GM12878 (cell line): Measurements from ENCODE around the gene HOTAIR. TPM values are rescaled to one million over a fixed set of nuclear protein-coding genes. Genes with fewer than 3 reads are reported as not detected.

ENCODE experiments used
- ATAC-seq: fragments of 200-7000 bp; cut with Tn5 transposase; 3 replicates; pipeline ENCODE4 v1.9.1; 2020; ENCODE audit warnings: mild to moderate bottlenecking, moderate library complexity
- BruUV-seq: library from RNA; stranded (reverse); fragments of 400-500 nt; replicated peaks from 2 replicates; lab custom pipeline; 2021; lab: Mats Ljungman, UMichigan
- CTCF ChIA-PET: fragments of 300-600 bp; sonication (Branson Sonifier 250); formaldehyde crosslinking; extraction: SDS; loops from one replicate; lab custom pipeline; 2021; ENCODE audit warnings: inconsistent platforms; lab: Yijun Ruan, JAX
- POLR2A ChIA-PET: fragments of 350-600 bp; formaldehyde crosslinking; extraction: SDS; loops from one replicate; lab custom pipeline; 2021; ENCODE audit warnings: inconsistent platforms; lab: Charles Lee
- RAD21 ChIA-PET: fragments of 300-600 bp; sonication (Branson Sonifier 250); formaldehyde crosslinking; loops from one replicate; lab custom pipeline; 2023; ENCODE audit warnings: antibody characterized with exemption; ENCODE audit not compliant: unreplicated experiment; lab: Charles Lee
- SMC1A ChIA-PET: fragments of 300-600 bp; sonication (Branson Sonifier 250); formaldehyde crosslinking; loops from one replicate; lab custom pipeline; 2023; ENCODE audit not compliant: unreplicated experiment, uncharacterized antibody; lab: Charles Lee
- DNase-seq: peaks from one replicate; pipeline ENCODE4 v3.0.0-alpha.2; 2011; ENCODE audit warnings: low read depth, low spot score
- FAIRE-seq: peaks from 3 replicates; lab custom pipeline; 2011; peaks lifted over from hg19 to GRCh38; lab: Jason Lieb, UNC
- H2AFZ ChIP-seq: 2 replicates; pipeline ENCODE4 v1.6.0; 2011; ENCODE audit warnings: low read depth, low read length, control low read depth; ENCODE audit not compliant: control insufficient read depth
- H3K27ac ChIP-seq: 2 replicates; pipeline ENCODE4 v1.5.1; 2011; ENCODE audit warnings: control low read depth; ENCODE audit not compliant: control insufficient read depth, insufficient read depth
- H3K27me3 ChIP-seq, 2 experiments: replicated peaks in 1 of 2; 2 replicates each; pipeline versions ENCODE4 v1.6.0 to v1.6.1; 2011; ENCODE audit warnings: low read length in 1 of 2; ENCODE audit not compliant: control insufficient read depth in 2 of 2, insufficient read depth in 2 of 2
- H3K36me3 ChIP-seq, 2 experiments: 2 replicates each; pipeline ENCODE4 v1.5.1; 2011; ENCODE audit warnings: low read length in 1 of 2; ENCODE audit not compliant: control insufficient read depth in 2 of 2, insufficient read depth in 2 of 2
- H3K4me1 ChIP-seq: 2 replicates; pipeline ENCODE4 v1.6.1; 2011; ENCODE audit warnings: mild to moderate bottlenecking, low read length, moderate library complexity, mixed read lengths; ENCODE audit not compliant: control insufficient read depth, insufficient read depth
- H3K4me2 ChIP-seq: 2 replicates; pipeline ENCODE4 v1.6.0; 2011; ENCODE audit warnings: control low read depth; ENCODE audit not compliant: control insufficient read depth, insufficient read depth
- H3K4me3 ChIP-seq: fragments of 200-600 bp; sonication (generic); 2 replicates; pipeline ENCODE4 v1.5.1; 2016
- H3K79me2 ChIP-seq: 2 replicates; pipeline ENCODE4 v1.6.0; 2011; ENCODE audit warnings: low read length; ENCODE audit not compliant: control insufficient read depth, insufficient read depth
- H3K9ac ChIP-seq: 2 replicates; pipeline ENCODE4 v1.8.0; 2011; ENCODE audit warnings: low read length, control low read depth, mixed read lengths; ENCODE audit not compliant: control insufficient read depth, insufficient read depth
- H3K9me3 ChIP-seq: replicated peaks from 3 replicates; pipeline ENCODE4 v1.5.1; 2011; ENCODE audit warnings: mild to moderate bottlenecking, low read length; ENCODE audit not compliant: control insufficient read depth, insufficient read depth
- H4K20me1 ChIP-seq: 2 replicates; pipeline ENCODE4 v1.6.0; 2011; ENCODE audit not compliant: control insufficient read depth, insufficient read depth
- BMI1 ChIP-seq: fragments of 450-650 bp; IDR thresholded peaks from 2 replicates; pipeline ENCODE4 v1.6.1; 2016; ENCODE audit warnings: mild to moderate bottlenecking, moderate library complexity, borderline replicate concordance
- ESRRA ChIP-seq: IDR thresholded peaks from 2 replicates; pipeline ENCODE4 v1.6.1; 2012; ENCODE audit warnings: mild to moderate bottlenecking, low read length, improper control_type of control experiment
- NR2C1 ChIP-seq: fragments of 450-650 bp; IDR thresholded peaks from 2 replicates; pipeline ENCODE4 v1.6.1; 2017; ENCODE audit warnings: antibody characterized with exemption, mild to moderate bottlenecking, moderate library complexity
- WGBS: methylation state at CpG from one replicate; pipeline ENCODE4 v1.1.6; 2016; ENCODE audit warnings: low lambda C conversion rate; ENCODE audit not compliant: insufficient replicate concordance, insufficient coverage; ENCODE audit errors: missing lambda C conversion rate; 5-methylcytosine and 5-hydroxymethylcytosine counted together
- in situ Hi-C: fragments of 300-500 bp; cut with MboI; formaldehyde crosslinking; loops from 9 replicates; pipeline ENCODE4 v1.14.3; 2018; ENCODE audit warnings: mixed read lengths
- intact Hi-C: fragments of 100-400 bp; cut with micrococcal nuclease; formaldehyde crosslinking; loops from one replicate; pipeline ENCODE4 v1.14.2; 2022; ENCODE audit not compliant: unreplicated experiment
- polyA plus RNA-seq, 11 experiments: library from polyadenylated mRNA; depleted of rRNA in 4 of 11; unstranded in 6 of 11; stranded (reverse) in 5 of 11; fragments of >200 nt; fragmentation: Nextera tagmentation in 4 of 11; fragmentation: Illumina TruSeq in 1 of 11; extraction: Ambion mirVana in 4 of 11; extraction: Trizol in 1 of 11; gene quantifications; 1 replicate in 1 of 11; 2 replicates in 10 of 11; pipeline versions ENCODE4 v1.2.1 to v1.2.3, GENCODE V29; 2011 to 2016; ENCODE audit warnings: inconsistent platforms in 2 of 11, missing spikeins in 2 of 11, low read depth in 1 of 11
- total RNA-seq, 4 experiments: library from RNA; depleted of rRNA in 3 of 4; stranded (reverse); fragments of >200 nt in 3 of 4; fragmentation: Illumina TruSeq in 1 of 4; extraction: Trizol in 1 of 4; gene quantifications; 2 replicates each; pipeline versions ENCODE4 v1.2.1 to v1.2.3, GENCODE V29; 2013 to 2021
- TF ChIP-seq, protein P1 (sequence below), 3 experiments: IDR thresholded peaks in 2 of 3; conservative IDR thresholded peaks in 1 of 3; 2 replicates each; pipeline ENCODE4 v1.5.1; 2011; ENCODE audit warnings: low read depth in 3 of 3, low read length in 3 of 3, mild to moderate bottlenecking in 3 of 3, control low read depth in 2 of 3, moderate library complexity in 2 of 3, inconsistent platforms in 1 of 3, mixed read lengths in 1 of 3; ENCODE audit not compliant: control insufficient read depth in 2 of 3, insufficient read depth in 1 of 3; ENCODE audit errors: extremely low read depth in 1 of 3

The HOTAIR gene
- total and polyA plus RNA-seq, 10 of the 15 experiments (the other 5 are each of a cell fraction or from before 2014, with no cell fraction given) = not detected

DNA sequence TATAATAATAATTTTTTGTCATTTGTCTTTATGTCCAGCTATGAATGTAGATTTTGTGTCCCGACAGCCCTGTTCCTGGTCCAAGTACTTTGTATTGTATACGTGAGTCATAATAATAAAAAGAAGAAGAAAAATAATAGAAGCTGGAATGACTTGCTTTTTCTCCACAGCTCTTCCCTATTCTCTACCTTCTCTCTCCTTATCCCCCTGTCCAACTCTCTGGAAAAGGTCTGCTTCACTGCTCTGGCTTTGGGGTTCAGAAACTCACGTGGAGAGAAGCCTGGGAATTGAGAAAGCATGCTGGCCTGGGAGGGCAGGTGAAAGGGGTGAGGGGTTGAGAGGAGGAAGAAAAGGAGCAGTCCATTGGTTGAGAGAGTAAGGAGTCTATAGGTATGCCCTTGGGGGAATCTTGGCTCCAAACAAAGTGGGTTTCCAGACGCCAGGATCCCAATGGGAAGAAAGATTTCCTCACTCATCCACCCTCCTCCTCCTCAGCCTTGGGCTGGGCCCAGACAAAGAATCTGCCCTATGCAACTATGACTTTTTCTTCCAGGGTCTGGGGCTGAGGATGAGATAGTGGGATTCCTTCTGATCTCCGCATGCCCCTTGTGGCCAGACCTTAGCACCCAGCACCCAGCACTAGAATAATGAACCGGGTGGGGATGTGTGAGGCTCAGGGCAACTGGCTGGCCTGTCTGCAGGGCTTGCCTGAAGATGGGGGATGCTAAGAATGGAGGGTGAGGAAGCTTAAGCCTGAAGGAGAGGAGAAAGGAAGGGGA lies 38.1 kb upstream of the HOTAIR start:
- Histone ChIP-seq H3K27me3 (peaks cover 26 to 44% of the 10 kb centered on the region in 2 experiments), H3K9me3 (no peaks in the 10 kb centered on the region), H3K4me1 (peaks cover 3% of the 10 kb centered on the region; the same call in 1 of the 2 replicates), H3K9ac (no peak overlapping the region), H3K36me3 (no peaks in the 10 kb centered on the region), H3K79me2 (no peaks in the 10 kb centered on the region), H4K20me1 (no peaks in the 10 kb centered on the region; the same call in 1 of the 2 replicates), H3K27ac (no peak overlapping the region), H3K4me3 (no peak overlapping the region), H3K4me2 (no peak overlapping the region), H2AFZ (no peak overlapping the region)
- BruUV-seq = no TSS peak
- TF ChIP-seq, protein P1, sequence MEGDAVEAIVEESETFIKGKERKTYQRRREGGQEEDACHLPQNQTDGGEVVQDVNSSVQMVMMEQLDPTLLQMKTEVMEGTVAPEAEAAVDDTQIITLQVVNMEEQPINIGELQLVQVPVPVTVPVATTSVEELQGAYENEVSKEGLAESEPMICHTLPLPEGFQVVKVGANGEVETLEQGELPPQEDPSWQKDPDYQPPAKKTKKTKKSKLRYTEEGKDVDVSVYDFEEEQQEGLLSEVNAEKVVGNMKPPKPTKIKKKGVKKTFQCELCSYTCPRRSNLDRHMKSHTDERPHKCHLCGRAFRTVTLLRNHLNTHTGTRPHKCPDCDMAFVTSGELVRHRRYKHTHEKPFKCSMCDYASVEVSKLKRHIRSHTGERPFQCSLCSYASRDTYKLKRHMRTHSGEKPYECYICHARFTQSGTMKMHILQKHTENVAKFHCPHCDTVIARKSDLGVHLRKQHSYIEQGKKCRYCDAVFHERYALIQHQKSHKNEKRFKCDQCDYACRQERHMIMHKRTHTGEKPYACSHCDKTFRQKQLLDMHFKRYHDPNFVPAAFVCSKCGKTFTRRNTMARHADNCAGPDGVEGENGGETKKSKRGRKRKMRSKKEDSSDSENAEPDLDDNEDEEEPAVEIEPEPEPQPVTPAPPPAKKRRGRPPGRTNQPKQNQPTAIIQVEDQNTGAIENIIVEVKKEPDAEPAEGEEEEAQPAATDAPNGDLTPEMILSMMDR (IDR thresholded peaks at IDR 0.05 in 2 of 3, conservative IDR thresholded peaks at IDR 0.05 in 1 of 3; ENCODE audit: control insufficient read depth in 2 of 3, extremely low read depth in 1 of 3, insufficient read depth in 1 of 3, low read depth in 3 of 3, low read length in 3 of 3) = peak in 2 of 3 experiments; percentile 10 to 15; a peak in 2 of 6 replicates
- TF ChIP-seq NR2C1 = no peak
- no peak for TF ChIP-seq BMI1
- TF ChIP-seq ESRRA = no peak
- CTCF ChIA-PET = interaction anchor here (0.6 to 1.8 kb wide), 3 partner anchors 126 to 239 kb away, joined by 3 to 5 read pairs (median 3); no protein-coding TSS in a partner anchor
- POLR2A ChIA-PET = interaction anchor here (0.6 to 0.9 kb wide), 2 partner anchors 11 to 25 kb away, joined by 3 to 5 read pairs; no protein-coding TSS in a partner anchor
- in situ Hi-C loops = no loop called here
- SMC1A ChIA-PET = interaction anchor here (1.1 to 2.4 kb wide), 3 partner anchors 11 to 195 kb away, joined by 3 to 7 read pairs (median 3); partner anchors contain the start of gene HOXC5
- no peak for FAIRE-seq
- 7% methylated on average over 6 of the region's 6 CpGs for WGBS
- ATAC-seq = no peak
- RAD21 ChIA-PET = interaction anchor here (0.9 kb wide), 2 partner anchors 188 to 204 kb away, joined by 3 read pairs; no protein-coding TSS in a partner anchor
- intact Hi-C loops = no loop called here
- no peak for DNase-seq
